Hepatic stellate cell (primary cell): Measurements from ENCODE around the gene CDH11.
A peak's percentile ranks its signal among the peaks of the same experiment; 100 is the strongest.

Source experiments
- DNase-seq: peaks from one replicate; pipeline ENCODE4 v3.0.0; 2011; ENCODE audit warnings: low spot score

Gene CDH11

DNA sequence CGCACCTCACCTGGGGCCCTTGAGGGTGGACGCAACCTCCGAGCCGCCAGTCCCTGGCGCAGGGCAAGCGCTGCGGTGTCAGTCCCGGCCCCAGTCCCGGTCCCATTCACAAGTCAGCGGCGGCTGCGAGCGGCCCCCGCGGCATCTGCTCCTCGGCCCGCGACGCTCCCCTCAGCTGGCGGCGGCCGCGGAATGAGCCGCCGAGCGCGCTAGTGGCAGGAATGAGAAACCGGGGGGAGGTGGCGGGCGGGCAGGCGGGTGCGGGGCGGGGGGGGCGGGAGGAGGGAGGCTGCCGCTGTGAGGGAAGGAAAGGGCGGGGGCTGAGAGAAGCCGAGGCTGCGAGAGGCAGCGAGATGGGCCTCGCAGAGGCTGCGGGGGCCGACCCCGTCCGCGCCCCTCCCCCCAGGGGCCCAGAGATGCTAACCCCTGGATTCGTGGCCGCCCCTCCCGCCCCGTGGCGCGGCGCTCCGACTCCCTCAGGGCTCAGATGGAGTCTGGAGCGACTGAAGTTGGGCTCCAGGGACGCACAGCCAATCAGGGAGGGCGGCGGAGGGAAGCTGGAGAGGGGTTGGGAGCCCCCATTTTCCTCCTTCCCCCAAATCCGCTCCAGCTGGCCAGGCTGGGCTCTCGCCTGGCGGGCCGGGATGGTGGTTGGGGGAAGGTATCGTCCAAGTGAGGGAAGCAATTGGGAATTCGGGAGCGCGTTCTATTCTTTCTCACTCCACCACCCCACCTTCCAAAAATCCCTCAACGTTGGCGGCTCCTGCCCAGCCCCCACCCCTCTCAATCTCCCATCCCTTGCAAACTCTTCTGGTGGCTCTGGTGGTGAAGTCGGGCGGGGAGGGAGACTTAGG, at the start of gene CDH11:
CDH11 (minus strand) TSS at position 194 of the 854 bp plus-strand sequence. CDS start 117,194 bp downstream, outside the sequence.
- DNase-seq, result peak; percentile 82

DNA sequence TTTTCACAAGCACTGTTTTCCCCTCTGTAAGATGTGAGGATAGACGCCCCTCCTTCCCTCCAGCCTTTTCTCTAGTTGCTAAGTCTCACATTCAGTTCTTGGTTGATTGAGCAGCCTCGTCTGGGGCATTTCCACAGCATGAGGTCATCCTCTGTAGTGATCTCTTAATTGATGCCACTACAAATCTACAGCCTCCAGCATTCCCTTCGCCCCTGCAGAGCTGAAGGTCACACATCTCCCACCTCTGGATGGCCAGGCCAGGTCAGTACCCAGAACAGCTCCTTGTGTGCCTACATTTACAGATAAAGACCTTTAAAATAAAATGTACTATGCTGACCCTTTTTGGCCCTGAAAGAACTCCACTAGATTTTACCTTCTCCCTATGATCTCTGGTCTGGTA, 32.5 kb upstream of the CDH11 start:
- no peak for DNase-seq

- no peak for DNase-seq
Observed at GRCh38 chr16:65153365-65154105, 31.7 kb upstream of the CDH11 start.

GRCh38 chr16:65148804-65149203, 26.9 kb upstream of the CDH11 start:
- DNase-seq, result no peak

DNA sequence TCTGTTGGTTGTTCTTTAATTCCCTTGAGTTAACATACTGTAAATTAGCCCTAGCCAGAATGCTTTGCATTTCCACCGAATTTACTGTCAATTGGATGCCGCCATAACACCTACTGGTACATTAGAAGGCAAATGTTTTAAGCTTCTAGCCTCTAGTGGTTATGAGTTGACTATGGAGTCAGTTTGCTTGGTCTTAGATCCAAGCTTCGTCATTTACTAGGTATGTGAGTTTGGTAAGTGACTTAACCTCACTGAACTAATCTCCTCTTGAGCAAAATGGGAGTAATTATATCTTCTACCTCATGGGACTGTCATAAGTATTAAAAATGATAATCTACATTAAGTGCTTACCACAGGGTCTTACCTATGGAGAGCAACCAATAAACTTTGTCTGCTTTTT, 20.4 kb upstream of the CDH11 start:
- no peak for DNase-seq

DNA sequence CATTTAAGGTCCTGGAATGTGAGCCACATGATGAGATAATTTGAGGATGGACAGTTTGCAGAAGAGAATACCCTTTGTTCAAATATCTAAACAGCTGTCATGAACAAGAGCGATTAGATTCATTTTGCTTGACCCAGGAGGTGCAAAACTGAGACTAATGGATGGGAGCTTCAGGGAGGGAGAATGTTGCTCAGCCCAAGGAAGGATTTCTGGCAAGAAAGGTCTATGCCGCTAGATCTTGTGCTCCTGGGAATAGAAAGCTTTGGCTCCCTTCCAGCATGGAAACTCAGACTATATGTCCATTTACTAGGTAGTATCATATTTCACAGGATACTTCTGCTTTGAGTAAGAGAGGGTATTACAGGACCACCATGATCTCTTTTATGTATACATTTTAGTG, 14.8 kb upstream of the CDH11 start:
- no peak for DNase-seq

GRCh38 chr16:65126845-65127624, 5.2 kb upstream of the CDH11 start:
- no peak for DNase-seq

- no peak for DNase-seq
Observed at GRCh38 chr16:65125871-65126270, 4.0 kb upstream of the CDH11 start.

- DNase-seq, result no peak
Observed at GRCh38 chr16:65125322-65125721, 3.5 kb upstream of the CDH11 start.

- no peak for DNase-seq
Observed at GRCh38 chr16:65124596-65124995, 2.7 kb upstream of the CDH11 start.

DNA sequence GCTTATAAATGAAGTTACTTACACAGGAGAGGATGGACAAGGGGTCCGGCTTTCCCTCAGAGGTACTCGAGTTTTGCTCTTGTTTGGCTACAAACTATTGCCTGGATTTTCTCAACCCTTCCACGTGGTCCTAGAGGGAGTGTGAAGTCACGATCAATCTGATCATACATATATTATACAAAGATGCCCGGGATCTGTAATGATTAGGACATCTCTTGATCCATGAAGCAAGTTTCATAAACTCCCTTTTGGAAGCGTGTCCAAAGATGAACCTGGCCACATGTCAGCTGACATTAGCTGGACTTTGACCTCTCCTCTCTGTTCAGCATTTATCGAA, 2.3 kb upstream of the CDH11 start:
- no peak for DNase-seq

DNA sequence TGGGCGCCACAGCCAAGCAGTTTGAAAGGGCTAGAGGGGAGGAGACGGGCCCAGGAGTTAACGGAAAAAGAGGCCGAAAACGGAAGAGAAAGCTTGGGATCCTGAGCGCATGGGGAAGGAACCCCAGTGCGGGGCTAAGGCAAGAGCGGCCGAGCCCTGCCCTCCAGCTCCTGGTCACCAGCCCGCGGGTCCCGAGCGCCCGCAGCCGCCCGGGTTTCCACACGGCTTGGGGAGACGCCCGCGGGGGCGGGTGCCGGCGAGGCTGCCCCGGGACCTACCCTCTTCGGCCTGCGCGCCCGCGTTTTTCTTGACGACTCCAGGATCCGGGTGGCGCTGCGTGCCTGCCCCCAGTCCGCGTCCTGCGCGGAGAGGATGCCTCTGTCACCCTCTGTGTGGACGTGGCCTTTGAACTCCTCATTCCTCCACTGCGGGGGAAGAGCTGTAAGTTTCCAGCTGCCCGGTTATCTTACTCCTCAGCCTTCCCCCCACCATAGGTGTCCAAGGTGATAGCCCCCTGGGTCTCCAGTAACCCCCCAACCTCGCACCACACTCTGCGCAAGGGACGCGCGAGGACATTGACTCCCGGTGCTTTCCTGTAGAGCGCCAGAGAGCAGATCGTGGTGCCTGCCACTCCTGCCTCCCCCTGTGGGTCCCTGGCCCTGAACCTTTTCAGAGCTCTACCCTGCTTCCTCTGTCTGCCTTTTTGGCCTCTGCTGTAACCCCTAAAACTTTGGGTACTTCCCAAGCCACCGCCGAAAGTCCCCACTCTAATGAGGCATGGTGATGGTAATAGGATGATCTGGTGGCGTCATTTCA, 1.7 kb upstream of the CDH11 start:
- peak; percentile 26 for DNase-seq

- peak; percentile 55 for DNase-seq
Observed at GRCh38 chr16:65122724-65123395, 997 bp upstream of the CDH11 start.

DNA sequence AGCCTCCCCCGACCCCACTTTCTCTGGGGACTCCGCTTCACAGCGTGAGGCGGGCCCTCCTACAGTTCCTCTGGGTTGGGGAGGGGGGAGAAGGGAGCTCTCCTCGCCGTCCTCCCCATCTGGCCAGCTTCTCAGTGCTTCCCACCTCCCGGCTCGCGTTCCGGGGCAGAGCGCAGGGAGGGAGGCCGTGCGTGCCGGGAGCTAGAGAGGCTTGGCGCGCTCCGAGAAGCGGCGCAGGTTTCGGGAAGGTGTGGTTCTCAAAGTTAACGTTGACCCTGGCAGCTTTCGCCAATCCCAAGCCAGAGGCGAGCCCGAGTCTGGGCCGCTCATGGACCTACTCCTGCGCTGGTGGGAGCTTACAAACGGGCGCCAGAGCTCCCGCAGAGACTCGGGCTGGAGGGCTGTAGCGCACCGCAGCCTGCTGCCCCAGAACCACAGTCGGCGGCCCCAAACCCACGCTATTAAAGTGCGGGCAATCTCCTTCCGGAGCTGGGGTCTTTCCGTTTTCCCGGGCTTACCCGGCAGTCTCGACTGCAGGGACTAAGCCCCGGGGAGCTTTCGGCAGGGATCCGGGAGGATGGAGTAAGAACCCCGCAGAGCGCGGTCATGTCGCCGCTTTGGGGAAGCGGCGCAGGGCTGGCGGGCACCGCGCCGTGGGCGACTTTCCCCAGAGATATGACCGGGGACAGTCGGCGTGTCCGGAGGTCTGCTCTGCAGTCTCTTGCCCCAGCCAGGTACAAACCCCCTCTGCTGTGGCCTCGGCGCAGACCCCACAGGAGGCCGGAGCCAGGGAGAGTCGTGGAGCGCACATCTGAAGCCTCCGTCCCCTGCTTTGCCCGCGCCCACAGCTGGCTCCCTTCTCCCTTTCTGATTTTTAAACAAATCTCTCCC, 787 bp downstream of the CDH11 start:
- no peak for DNase-seq

DNA sequence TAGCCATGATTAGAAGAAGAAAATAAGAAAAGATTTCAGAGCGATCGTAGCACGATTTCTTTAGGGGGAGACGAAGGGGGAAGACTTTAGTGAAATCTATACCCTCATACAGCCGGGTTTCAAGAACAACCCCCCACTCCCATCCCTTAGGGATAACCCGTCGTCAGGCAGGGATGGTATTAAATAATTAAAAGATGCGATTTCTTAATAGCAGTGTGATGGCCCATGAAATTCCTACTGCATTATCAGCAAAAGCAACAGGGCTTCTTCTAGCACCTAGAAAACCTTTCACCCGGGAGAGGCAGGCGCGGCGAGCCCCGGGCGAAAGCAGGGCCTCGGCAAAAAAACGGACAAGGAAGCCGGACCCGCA, 1.4 kb downstream of the CDH11 start:
- DNase-seq, result no peak

- DNase-seq, result peak; percentile 42
Observed at GRCh38 chr16:65119901-65120401, 1.9 kb downstream of the CDH11 start.

DNA sequence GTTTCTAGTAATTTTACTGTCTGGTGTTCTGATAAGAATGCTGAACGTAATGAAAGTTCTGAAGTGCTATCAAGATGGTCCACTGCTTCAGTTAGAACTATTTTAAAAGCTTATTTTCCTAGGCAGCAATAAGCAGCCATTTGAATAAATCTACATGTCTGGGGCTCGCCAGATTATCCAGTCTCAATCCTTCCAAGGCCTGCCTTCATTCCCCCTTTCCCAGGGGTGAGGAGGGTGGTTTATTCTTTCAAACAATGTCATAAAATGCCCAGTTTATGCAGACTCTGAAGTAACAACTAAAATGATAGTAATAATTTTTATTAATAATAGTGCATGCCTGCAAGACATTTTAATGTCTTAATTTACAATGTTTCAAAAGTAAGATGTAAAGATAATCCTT, 2.4 kb downstream of the CDH11 start:
- no peak for DNase-seq

DNA sequence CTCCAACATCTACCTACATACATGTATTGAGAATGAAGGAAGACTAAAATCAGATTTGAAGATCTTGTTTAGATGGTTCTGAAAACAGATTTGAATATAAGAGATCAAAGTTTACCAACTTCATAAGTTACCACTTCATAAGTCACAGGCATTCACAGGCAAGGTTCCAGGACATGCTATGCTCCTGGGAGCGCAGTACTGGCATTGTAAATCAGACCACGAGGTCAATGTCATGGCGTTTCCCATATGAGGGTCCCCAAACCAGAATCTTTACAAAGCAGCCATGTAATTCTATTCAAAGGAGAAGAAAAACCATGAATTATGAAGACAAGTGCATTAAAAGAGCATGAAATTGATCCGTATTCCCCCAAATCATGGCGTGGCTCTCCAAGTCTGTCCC, 3.0 kb downstream of the CDH11 start:
- DNase-seq, result no peak

- peak; percentile 48 for DNase-seq
Observed at GRCh38 chr16:65117811-65118448, 3.9 kb downstream of the CDH11 start.
